GM18858 (cell line): ENCODE data around the gene NAXE.
"Not testable (repeated sequence)": the region's sequence is repeated elsewhere in the genome, so short reads cannot be mapped to it uniquely, and the experiment has no call there.

Experiments
- ATAC-seq: cut with Tn5 transposase; IDR thresholded peaks from one replicate; pipeline ENCODE4 v1.9.1; 2021; ENCODE audit not compliant: unreplicated experiment

Gene NAXE

DNA sequence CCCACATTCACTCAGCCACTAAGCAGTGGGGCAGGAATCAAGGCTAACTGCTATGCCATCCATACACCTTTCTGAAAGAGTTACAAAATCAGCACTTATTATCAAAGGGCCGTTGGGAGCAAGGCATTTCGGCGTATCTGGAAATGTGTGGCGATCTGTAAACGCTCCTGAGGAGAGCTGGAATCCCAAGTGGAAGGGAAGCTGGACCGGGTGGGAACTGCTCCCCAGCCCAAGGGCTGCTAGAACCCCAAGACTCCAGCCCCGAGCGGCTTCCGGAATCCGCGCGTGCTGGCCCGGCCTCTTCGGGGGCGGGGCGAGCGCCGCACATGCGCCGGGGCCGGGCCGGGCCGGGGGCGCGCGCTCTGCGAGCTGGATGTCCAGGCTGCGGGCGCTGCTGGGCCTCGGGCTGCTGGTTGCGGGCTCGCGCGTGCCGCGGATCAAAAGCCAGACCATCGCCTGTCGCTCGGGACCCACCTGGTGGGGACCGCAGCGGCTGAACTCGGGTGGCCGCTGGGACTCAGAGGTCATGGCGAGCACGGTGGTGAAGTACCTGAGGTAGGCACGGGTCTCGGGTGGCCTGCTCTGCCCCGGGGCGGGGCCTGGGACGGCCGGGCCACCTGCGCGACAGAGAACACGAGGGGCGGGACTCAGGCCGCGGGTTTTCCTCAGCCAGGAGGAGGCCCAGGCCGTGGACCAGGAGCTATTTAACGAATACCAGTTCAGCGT is at the start of gene NAXE:
Gene NAXE, plus strand, starts transcription at position 345 of the 726 bp plus-strand sequence. Its CDS starts 29 bp downstream, at position 374.
- peak; percentile 60 for ATAC-seq

DNA sequence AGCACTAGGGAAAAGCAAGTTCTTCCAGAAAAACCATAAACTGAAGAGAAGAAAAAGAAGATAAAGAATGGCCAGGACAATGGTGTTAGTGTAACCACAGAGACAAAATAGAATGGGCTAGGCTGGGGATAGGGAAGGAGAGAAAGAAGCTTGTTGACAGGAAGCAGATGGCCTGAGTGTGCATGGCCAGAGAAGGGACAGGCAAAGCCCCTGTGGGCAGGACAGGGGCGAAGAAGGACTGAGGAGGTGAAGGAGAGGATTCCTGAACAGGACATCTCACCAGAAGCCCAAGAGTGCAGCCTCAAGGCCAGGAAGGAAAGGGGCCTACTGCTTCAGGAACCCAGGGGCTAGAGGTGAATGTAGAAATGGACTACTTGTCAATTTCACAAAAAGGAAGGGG is 48.5 kb upstream of the NAXE start:
- no peak for ATAC-seq

DNA sequence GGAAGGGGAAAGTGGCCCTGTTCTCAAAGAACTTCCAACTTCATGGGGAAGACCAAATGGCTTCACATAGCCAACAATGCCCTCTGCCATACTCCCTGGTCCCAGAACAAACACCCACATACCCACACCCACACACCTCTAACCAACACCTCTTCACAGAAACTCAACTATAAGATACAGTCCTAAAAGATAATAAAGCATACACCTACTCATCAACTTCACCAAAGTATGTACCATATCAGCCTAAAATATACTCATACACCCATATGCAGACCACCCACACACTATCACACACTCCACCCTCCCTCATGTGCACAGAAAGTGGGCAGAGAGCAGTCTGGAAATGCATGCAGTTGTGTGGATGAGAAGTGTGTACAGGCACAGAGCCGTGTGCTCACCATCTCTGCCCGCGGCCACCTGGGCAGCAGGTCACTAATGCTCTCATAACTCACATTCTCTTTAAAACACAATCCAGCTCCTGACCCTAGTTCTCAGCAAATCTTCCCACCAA is 46.9 kb upstream of the NAXE start:
- ATAC-seq, result no peak

DNA sequence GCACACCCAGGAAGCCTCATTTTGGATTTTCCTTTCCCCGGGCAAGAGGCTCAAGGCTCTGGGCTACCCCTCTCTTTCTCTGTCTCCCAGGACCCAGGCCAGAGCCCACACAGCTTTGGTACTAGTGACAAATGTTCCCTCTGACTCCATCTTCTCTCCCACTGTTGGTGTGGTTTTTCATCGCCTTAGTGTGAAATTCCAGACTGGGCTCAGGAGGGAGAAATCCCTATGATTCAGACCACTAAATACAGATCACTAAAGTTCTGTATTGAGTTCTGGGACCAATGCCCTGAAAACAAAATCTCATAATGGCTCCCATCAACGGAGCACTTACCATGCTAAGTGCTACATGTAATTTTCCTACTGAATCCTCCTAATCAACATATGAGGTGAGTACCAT is 45.3 kb upstream of the NAXE start:
- ATAC-seq, result no peak

DNA sequence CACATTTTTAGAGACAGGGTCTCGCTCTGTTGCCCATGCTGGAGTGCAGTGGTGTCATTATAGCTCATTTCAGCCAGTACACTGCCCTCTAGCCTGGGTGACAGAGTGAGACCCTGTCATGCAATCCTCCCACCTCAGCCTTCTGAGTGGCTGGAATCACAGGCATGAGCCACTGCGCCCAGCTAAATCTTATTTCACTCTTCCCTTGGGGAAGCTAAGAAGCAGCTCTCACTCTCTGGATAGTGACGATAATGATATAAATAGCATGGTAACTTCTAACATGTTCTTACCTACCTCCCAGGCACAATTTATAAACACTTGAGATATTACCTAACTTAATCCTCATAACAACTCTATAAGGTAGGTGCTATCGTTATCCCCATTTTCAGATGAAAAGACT is 44.1 kb upstream of the NAXE start:
- ATAC-seq, result no peak

DNA sequence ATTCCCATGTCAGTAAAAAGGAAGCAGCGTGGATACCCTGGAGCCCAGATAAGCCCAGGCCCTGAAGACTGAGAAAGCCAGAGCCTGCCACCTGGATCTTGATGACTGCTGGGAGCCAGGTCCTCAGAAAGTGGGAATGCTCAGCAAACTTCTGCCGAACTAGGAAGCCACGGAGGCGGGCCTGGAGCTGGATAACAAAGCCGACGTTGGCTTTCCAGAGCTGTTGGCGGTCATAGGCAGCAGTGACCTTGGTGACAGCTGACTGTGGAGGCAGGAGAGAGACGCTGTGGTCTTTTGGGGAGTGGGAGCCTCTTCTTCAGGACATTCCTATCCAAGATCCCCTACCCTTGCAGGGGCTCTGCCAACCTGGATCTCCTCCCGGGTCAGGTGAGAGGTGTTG is 43.6 kb upstream of the NAXE start:
- no peak for ATAC-seq

DNA sequence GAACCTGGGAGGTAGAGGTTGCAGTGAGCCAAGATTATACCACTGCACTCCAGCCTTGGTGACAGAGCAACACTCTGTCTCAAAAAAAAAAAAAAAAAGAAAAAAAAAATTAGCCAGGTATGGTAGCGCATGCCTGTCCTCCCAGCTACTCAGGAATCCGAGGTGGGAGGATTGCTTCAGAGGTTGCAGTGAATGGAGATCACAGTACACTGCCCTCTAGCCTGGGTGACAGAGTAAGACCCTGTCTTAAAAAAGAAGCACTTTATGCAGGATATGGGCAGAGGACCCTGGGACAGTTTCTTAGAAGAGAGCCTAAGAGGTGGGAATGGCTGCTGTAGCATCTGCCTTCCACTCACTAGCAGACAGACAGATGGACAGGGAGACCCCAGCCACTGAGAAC is 42.2 kb upstream of the NAXE start:
- no peak for ATAC-seq

DNA sequence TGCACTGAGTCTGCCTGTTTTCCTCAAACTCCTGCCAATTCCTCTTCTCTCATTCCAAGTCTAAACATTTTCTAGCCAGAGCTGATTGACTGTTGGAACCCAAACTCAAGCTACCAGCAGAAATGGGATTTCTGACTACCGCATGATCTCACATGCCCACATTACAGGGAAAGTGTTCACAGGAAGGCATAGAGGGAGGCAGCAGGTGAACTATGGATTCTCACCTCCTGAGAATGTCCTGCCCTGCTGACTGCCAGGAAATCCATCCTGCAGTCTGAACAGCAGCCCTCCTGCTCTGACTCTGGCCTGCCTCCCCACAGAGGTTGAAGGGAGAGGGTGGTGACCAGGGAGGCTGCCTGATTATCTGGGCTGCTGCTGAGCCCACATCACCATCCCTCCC is 41.7 kb upstream of the NAXE start:
- no peak for ATAC-seq

DNA sequence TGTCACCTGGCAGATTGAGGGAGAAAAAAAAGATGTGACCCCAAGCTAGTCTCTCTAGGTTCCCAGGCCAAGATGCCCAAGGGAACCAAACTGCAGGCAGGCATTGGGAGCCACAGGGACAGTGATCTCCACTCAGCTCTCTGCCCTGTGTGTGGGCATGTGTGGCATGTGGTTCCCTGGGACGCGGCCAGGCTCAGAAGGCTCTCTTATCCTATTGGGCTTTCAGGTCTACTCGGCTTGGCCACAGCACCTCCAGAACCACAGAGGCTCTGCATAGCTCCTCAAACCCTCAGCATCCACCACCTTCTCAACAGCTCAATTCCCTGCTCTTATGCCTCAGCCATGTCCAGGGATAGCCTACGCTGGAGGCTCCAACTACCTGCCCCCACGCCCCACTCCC is 41.2 kb upstream of the NAXE start:
- no peak for ATAC-seq

DNA sequence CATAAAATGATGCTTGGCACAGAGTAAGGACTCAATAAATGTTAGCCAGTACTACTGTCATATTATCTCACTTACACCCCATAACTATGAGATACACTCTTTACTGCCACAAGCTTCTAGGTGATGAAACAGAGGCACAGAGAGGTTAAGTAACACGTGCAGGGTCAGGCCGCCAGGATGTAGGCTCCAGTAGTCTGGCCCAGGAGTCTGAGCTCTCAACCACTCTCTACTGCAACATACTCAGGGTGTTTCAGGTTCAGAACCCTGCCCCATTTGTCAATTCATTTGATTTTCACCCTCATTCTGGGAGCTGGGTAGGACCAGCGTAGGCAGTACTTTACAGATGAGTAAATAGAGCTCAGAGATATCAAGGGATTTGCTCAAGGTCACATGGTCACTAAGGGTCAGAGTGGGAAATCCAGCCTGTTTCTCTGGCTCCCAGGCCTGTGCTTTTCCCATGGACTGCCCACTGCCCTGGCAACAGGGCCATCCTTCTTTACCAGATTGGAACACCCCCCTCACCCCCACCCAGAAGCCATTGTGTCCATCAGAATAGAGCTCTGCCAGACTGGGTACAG is 40.4 kb upstream of the NAXE start:
- ATAC-seq, result no peak

DNA sequence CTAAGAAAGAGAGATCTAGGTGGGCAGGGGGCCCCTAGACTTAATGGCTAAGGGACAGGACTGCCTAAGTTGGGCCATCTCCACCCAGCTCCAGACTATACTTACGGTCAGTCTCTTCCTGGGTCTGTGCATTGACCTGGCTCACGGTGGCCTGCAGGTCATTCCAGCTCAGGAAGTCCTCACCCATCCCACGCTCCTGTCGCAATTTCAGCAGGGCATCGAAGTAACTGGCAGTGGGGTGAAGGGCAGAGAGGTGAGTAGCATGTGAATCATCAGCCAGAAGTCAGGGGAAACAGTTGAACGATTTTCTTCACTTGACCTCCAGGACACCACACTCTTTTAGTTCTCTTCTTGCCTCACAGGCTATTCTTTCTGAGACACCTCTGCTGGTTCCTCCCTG is 39.7 kb upstream of the NAXE start:
- no peak for ATAC-seq

DNA sequence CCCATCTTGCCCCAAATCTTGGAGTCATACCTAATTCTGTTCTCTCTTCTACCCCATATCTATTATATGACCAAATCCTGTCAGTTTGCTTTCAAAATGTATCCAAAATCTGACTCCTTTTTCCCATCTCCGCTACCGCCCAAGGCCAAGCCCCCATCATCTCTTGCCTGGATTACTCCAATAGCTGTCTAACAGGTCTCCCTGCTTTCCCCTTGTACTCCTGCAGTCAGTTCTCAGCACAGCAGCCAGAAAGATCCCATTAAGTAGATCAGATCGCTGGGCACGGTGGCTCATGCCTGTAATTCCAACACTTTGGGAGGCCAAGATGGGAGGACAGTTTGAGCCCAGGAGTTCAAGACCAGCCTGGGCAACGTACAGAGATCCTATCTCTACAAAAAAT is 39.1 kb upstream of the NAXE start:
- no peak for ATAC-seq

DNA sequence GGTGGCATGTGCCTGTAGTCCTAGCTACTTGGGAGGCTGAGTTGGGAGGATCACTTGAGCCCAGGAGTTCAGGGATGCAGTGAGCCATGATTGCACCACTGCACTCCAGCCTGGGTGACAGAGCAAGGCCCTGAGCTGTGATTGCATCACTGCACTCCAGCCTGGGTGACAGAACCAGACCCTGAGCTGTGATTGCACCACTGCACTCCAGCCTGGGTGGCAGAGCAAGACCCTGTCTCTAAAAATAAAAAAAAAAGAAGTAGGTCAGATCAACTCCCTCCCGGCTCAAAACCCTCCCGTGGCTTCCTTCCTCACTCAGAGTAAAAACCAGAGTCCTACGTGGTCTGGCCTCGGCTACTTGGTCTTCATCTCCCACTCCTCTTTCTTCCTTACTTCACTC is 38.6 kb upstream of the NAXE start:
- not testable (repeated sequence) for ATAC-seq

DNA sequence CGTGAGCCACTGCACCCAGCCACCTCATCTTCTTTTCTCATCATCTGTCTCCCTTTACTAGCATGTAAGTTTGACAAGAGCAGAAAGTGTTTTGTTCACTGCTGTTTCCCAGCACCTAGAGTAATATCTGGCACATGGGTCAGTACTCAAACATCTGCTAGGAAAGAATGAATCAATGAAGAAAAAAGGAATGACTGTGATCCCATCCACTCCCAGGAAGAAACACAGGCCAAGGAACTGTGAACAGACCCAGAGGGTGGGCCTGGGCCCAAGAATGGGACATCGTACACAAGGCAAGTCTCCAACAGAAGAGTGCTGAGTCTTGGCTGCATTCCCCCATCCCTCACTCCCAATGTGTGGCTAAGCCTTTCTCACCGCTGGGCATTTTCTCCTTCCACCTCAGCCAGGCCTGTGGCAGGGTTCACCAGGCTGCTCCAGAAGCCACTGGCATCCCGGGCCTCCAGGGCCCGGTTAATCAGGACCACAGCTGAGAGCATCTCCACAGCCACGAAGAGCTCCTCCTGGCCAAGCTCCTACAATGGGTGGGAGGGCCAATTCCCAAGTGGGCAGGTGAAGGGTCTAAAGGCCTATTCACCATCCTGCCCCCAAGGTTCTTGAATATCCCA is 37.6 kb upstream of the NAXE start:
- no peak for ATAC-seq

DNA sequence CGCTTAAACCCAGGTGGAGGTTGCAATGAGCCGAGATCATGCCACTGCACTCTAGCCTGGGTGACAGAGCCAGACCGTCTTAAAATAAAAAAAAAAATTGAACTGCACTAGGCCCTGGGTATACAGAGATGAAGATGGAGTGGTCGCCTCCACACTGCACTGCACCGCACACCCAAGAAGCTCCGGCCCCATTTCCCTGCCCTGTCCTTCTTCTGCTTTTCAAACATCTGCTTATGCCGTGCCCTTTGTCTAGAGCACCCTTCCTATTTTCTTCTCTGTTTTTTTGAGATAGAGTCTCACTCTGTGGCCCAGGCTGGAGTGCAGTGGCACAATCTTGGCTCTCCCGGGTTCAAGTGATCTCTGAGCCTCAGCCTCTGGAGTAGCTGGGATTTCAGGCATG is 36.6 kb upstream of the NAXE start:
- no peak for ATAC-seq

DNA sequence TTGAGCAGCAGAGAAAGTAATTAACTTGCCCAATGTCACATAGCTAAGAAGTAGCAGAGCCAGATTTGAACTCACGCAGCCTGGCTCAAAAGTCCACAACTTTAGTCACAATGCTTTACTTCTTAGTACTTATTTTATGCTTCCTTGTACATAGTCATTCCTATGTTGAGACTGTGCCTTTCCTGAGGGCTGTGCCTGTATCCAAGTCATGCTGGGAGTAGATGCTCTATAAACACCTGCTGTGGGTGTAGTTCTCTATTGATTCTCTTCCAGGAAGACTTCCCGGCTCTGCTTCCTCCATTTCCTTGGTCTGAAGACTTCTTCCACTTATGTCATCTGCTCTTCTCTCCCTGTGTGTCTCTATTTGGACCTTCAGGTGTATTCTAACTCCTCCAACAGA is 35.9 kb upstream of the NAXE start:
- ATAC-seq, result no peak

DNA sequence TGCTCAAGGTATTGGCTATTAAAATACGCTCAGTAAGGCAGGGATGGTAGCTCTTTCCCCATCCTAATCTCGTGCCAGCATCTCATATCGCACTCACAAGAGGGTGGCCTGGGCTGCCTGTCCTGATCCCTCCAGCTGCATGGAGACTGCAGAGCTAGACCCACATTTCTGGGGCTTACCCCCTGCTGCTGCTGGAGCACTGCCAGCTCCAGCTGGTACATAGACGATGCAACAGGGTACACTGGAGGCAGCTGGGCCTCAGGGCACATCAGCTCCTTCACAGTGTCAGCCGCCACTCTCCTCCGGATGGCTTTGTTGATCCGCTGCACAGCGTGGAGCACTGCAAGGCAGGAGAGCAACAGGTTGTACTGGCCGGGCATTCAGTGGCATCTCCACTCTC is 35.2 kb upstream of the NAXE start:
- ATAC-seq, result no peak

DNA sequence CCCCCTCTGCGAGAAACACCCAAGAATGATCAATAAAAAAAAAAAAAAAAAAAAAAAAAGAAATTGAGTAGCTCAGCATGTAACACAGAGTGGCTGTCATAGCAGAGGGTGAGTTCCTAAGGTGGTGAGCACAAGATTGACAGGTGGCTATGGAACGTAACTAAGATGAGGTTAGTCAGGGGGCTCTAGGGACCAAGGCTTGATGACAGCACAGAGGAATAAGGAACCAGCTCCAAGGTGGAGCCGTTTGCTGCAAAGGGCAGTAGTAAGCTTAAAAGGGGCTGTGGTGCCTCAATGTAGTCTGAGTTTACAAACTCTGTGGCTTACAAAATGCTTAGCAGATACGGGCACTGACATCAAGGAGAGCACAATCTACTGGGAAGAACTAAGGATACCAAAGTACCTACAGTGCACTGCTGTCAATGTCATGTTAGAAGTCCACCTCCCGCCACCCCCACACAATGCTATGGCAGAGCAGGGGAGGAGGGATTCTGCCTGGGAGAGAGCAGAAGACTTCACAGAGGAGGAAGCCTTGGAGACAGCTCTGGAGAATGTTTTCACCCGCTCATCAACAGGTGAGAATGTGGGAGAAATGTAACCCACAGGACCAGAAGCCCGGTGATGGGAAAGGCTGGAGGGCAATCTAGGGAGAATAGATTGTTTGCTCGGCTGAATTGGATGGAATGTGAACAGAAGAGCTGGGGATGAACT is 32.3 kb upstream of the NAXE start:
- no peak for ATAC-seq

DNA sequence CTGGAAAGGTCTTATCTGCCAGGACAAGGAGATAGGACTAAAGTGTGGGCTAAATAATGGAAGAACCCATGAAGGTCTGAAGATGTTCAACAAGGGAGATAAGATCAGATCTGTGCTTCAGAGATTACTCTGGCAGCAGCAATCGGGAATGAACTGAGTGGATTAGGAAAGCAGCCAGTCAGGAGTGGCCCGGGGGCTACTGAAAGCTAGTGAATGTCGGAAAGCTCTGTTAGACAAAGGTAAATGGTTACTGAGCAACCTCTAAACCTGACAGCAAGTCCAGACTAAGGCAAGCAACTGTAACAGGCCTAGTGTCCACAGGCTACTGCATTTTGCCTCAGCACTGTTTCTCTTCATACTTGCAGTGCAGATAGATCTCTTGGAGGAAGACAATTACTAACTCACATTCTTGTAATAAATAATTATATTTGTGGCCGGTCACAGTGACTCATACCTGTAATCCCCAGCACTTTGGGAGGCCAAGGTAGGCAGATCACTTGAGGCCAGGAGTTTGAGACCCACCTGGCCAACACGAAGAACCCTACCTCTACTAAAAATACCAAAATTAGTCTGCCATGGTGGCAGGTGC is 31.7 kb upstream of the NAXE start:
- no peak for ATAC-seq

DNA sequence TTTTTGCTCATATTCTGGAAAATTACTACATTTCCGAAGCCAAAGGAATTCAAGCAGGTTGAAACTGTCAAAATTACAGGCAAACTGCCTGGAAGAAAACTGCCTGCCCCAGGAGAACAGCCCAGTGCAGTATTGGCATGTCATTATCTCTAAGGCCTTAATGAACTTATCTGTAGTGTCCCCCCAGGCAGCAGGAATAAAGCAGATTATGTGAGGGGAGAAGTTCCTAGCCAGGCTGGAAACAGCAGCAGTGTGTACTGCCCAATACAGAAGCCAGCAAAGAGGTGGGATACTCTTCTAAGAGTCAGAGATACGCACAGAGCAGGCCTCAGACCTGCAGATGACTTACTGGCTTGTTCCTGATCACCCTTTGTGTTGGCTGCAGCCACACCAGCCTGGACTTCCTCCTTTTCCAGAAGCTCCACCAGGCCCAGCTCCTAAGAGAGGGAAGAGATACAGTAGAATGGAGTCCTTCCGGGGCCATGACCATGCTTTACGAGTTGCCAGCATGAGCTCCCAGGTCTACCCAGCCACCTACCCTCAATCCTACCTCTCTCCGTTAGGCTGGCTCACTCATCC is 30.9 kb upstream of the NAXE start:
- ATAC-seq, result no peak

DNA sequence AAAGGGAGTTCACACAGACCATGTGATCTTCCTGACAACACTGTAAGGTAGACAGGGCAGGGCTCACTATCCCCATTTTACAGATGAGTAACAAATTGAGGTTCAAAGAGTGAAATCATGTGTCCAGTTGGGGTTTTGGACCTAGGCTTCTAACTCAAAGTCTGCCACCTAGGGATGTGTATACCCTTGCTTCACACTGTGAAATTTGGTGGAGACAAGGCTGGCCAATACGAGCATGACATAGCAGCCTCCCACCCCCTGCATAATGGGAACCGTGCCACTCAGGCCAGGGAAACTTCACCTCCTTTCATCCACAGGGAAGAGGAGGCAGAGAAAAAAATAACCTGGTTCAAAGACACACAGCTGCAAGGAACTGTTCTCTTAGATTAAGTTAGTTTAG is 26.1 kb upstream of the NAXE start:
- ATAC-seq, result no peak
